IMR-90 (cell line): ENCODE measurements around the gene TAF9B.

ENCODE experiments used
- BHLHE40 ChIP-seq: fragments of 150-350 bp; IDR thresholded peaks from 2 replicates; pipeline ENCODE4 v1.6.1; 2016; ENCODE audit warnings: mild to moderate bottlenecking, low read depth, low read length
- CEBPB ChIP-seq: IDR thresholded peaks from 2 replicates; pipeline ENCODE4 v1.6.1; 2012; ENCODE audit warnings: low read depth, low read length, improper control_type of control experiment
- CHD1 ChIP-seq: IDR thresholded peaks from 2 replicates; pipeline ENCODE4 v1.6.1; 2012; ENCODE audit warnings: low read depth, low read length, improper control_type of control experiment
- MAZ ChIP-seq: IDR thresholded peaks from 2 replicates; pipeline ENCODE4 v1.6.1; 2012; ENCODE audit warnings: low read depth, mild to moderate bottlenecking, low read length, improper control_type of control experiment, moderate library complexity, borderline replicate concordance
- MXI1 ChIP-seq: IDR thresholded peaks from 2 replicates; pipeline ENCODE4 v1.6.1; 2012; ENCODE audit warnings: low read depth, mild to moderate bottlenecking, low read length, moderate library complexity, borderline replicate concordance
- NFE2L2 ChIP-seq: fragments of 150-350 bp; IDR thresholded peaks from 2 replicates; pipeline ENCODE4 v1.6.1; 2016; ENCODE audit warnings: low read depth, mild to moderate bottlenecking, low read length
- POLR2A ChIP-seq: IDR thresholded peaks from 2 replicates; pipeline ENCODE4 v1.6.1; 2012; ENCODE audit warnings: mild to moderate bottlenecking, low read depth, low read length
- RFX5 ChIP-seq: IDR thresholded peaks from 2 replicates; pipeline ENCODE4 v1.8.0; 2012; ENCODE audit warnings: low read depth, mild to moderate bottlenecking, low read length, moderate library complexity
- SMC3 ChIP-seq: fragments of 150-350 bp; IDR thresholded peaks from 2 replicates; pipeline ENCODE4 v1.6.1; 2016; ENCODE audit warnings: low read depth, mild to moderate bottlenecking, antibody characterized with exemption, low read length, moderate library complexity
- TF ChIP-seq, protein P1 (sequence below): conservative IDR thresholded peaks from 2 replicates; pipeline ENCODE4 v1.5.1; 2012; ENCODE audit warnings: mild to moderate bottlenecking, low read depth, low read length, improper control_type of control experiment
- TF ChIP-seq, protein P2 (sequence below): fragments of 150-350 bp; IDR thresholded peaks from 2 replicates; pipeline ENCODE4 v1.6.1; 2017; ENCODE audit warnings: mild to moderate bottlenecking, antibody characterized with exemption, low read length, low read depth

DNA sequence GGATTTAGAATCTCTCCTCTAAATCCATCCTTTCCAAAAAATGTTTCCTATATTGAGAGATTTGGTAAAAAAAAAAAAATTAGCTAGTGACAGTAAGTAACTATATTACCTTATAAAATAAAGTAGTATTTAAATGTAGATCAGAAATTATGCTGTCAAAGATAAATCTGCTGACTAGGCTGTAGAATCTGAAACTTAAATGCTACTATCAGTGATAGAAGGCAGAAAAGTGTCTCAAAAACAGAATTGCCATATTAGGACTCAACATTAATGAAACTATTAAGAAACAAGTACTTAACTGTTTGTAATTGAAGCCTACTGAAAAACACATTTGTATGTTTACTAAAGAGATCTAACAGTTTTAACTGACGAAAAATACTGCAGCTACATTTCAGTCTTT is 8.3 kb downstream of the TAF9B start:
- TF ChIP-seq, protein P1, sequence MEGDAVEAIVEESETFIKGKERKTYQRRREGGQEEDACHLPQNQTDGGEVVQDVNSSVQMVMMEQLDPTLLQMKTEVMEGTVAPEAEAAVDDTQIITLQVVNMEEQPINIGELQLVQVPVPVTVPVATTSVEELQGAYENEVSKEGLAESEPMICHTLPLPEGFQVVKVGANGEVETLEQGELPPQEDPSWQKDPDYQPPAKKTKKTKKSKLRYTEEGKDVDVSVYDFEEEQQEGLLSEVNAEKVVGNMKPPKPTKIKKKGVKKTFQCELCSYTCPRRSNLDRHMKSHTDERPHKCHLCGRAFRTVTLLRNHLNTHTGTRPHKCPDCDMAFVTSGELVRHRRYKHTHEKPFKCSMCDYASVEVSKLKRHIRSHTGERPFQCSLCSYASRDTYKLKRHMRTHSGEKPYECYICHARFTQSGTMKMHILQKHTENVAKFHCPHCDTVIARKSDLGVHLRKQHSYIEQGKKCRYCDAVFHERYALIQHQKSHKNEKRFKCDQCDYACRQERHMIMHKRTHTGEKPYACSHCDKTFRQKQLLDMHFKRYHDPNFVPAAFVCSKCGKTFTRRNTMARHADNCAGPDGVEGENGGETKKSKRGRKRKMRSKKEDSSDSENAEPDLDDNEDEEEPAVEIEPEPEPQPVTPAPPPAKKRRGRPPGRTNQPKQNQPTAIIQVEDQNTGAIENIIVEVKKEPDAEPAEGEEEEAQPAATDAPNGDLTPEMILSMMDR, result no peak
- TF ChIP-seq CEBPB, result no peak
- TF ChIP-seq MXI1, result no peak
- TF ChIP-seq MAZ, result no peak
- no peak for TF ChIP-seq CHD1
- TF ChIP-seq POLR2A, result no peak
- TF ChIP-seq RFX5, result no peak
- TF ChIP-seq, protein P2, sequence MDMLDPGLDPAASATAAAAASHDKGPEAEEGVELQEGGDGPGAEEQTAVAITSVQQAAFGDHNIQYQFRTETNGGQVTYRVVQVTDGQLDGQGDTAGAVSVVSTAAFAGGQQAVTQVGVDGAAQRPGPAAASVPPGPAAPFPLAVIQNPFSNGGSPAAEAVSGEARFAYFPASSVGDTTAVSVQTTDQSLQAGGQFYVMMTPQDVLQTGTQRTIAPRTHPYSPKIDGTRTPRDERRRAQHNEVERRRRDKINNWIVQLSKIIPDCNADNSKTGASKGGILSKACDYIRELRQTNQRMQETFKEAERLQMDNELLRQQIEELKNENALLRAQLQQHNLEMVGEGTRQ, result no peak
- TF ChIP-seq BHLHE40, result no peak
- TF ChIP-seq SMC3, result no peak
- TF ChIP-seq NFE2L2, result no peak
